SU-DHL-6 (cell line): Measurements from ENCODE around the gene TRAT1.

Experiments used
- CTCF ChIP-seq: fragments of 200-600 bp; sonication (generic); IDR thresholded peaks from one replicate; pipeline ENCODE4 v1.5.1; 2017; ENCODE audit warnings: antibody characterized with exemption, mild to moderate bottlenecking, low read length, moderate library complexity; ENCODE audit not compliant: insufficient read depth, poor library complexity, severe bottlenecking
- EZH2phosphoT487 ChIP-seq: fragments of 200-600 bp; sonication (generic), shearing (Covaris generic); conservative IDR thresholded peaks from 2 replicates; pipeline ENCODE4 v1.6.1; 2018; ENCODE audit warnings: mild to moderate bottlenecking, antibody characterized with exemption, low read length, moderate library complexity, mixed read lengths

GRCh38 chr3:108791473-108791872 lies 31.1 kb upstream of the TRAT1 start:
- TF ChIP-seq CTCF (no peak), EZH2phosphoT487 (no peak)
